HL-60/S4 treated with phorbol 12-myristate 13-acetate at 8.2 ng/mL for 4 days and 3 days (cell line): Measurements from ENCODE around the gene ZMYND8.
"Not testable (repeated sequence)": the region's sequence is repeated elsewhere in the genome, so short reads cannot be mapped to it uniquely, and the experiment has no call there.

Experiments used
- in situ Hi-C: fragments of 300-500 bp; cut with MboI; formaldehyde crosslinking; loops from 2 replicates; pipeline ENCODE4 v1.15.0; 2022; ENCODE audit warnings: low sequenced_read_pairs

The ZMYND8 gene

DNA sequence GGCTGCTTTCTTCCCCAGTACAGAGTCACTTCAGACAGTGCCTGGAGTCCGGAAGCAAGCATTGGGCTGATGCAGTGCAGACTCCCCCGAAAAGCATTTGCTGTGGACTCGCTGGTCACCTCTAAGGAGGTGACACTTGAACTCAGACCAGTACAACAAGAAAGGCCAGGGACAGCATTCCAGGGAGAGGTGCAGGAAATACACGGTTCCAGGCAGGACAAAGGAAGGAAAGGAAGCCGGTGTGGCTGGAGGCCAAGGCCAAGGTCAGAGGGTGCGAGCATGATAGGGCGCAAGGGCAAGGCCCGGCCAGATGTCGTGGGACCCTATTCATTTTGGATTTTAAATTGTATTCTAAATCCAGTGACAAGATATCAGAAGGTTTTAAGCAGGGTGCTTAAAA, 160.9 kb downstream of the ZMYND8 start:
- in situ Hi-C loops = no loop called here

DNA sequence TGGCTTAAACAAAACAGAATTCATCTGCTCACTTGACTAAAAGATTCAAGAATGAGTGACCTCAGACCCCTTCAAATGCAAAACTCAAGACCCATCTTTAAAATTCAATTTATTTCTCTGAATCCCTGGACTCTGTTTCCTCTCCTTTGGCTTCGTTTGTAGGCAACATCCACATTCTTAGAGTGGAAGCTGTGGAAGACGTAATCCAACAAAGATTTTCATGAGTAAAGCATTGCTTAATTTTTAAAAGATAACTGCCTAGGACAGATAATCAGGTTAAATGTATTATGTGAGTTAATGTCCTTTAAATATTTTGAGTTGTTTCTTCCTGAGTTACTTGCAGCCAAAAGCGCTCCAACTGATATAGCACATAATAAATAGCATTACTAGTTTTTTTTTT, 164.5 kb downstream of the ZMYND8 start:
- in situ Hi-C loops = no loop called here

DNA sequence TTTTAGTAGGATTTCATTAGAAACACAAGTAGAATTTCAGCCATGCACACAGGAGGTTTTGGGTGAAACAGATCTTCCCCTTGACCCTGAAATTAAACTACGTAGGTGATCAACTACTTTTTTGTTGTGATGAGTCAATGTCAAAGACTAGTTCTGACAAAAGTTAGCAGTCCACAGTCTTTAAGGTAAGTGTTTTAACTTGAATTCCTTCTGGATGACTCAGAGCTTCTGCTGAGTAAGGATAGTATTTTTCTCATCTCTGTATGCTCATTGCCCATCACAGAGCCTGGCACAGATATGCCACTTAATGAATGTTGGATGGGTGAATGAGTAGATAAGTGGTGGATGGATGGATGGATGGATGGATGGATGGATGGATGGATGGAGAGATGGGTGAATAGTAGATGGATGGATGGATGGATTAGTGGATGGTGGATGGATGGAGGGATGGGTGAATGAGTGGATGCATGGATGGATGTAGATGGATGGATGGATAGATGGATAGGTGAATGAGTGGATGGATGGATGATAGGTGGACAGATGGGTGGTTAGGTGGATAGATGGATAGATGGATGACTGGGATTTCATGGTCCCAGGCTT, 165.3 kb downstream of the ZMYND8 start:
- in situ Hi-C loops = no loop called here

- in situ Hi-C loops = no loop called here
Observed at GRCh38 chr20:47189060-47189459, 167.4 kb downstream of the ZMYND8 start.

DNA sequence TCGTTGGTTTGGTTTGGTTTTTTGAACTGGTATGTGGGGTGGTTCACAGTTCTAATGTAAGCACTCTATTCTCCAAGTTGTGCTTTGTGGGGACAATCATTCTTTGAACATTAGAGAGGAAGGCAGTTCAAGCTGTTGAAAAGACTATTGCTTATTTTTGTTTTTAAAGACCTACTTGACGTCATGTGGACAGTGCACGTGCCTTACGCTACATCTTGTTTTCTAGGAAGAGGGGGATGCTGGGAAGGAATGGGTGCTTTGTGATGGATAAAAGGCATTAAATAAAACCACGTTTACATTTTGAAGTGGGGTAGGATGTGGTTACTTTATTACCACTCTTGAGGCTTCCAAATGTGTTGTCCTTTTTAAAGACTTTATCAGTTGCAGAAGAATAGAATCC, 168.0 kb downstream of the ZMYND8 start:
- in situ Hi-C loops = no loop called here

DNA sequence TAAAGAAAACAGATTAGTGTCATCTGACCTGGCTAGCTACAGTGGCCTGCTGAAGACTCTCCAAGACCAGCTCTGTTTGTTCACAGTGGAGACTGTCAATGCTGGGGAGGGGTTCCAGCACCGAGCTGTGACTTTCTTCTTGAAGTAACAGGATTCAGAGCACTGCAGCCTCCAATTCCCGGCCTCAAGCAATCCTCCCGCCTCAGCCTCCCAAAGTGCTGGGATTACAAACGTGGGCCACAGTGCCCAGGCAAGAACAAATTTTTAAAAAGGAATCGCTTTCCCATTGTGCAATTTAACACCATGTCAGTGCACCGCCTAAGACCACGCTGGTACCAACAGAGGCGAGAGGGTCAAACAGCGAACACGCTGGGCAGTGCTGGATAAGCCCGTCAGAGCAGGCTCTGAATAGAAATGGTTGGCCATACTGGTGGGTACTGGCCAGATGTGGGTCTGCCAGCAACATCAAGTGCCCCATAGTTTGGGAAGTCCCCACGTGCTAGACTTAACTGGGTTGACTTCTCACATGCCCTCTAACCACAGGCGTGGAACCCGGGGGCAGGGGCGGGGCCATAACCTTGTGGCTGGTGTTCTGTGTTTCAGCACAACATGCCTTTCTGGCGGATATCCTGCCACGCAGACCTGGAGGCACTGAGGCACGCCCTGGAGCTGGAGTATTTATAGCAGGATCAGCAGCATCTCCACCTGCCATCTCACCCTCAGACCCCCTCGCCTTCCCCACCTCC, 168.9 kb downstream of the ZMYND8 start:
- in situ Hi-C loops = no loop called here

GRCh38 chr20:47183367-47183766, 173.1 kb downstream of the ZMYND8 start:
- in situ Hi-C loops = no loop called here

DNA sequence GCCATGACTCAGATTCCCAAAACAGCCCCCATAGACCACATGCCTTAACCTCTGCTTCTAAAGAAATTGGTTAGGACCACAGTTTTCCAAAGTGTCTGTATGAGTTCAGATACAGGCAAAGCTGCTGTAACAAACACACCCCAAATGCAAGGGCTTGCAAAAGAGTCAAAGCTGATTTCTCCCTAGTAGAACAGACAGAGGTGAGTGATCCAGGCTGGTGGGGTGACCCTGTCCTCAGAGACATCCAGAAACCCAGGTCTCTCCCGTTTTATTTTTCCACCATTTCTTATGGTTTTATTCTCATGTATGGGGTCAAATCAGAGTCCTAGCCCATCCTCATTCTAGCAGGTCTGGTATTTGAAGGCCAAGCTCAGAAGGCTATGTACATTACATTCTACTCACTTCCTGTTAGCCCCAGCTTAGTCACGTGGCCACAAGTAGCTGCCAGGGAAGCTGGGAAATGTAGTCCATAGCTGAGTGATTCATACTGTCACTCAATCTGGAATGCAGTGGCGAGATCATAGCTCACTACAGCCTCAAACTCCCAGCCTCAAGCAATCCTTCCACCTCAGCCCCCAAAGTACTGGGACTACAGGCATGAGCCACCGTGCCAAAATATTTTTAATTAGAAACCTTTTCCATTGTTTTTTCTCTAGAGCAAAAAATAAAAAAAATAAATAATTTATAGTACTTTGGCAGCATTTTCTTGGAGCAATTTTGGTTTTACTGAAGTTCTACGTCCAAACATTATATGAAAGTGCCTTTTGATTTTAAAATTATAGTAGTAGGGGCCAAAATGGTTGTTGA, 175.2 kb downstream of the ZMYND8 start:
- in situ Hi-C loops = no loop called here

DNA sequence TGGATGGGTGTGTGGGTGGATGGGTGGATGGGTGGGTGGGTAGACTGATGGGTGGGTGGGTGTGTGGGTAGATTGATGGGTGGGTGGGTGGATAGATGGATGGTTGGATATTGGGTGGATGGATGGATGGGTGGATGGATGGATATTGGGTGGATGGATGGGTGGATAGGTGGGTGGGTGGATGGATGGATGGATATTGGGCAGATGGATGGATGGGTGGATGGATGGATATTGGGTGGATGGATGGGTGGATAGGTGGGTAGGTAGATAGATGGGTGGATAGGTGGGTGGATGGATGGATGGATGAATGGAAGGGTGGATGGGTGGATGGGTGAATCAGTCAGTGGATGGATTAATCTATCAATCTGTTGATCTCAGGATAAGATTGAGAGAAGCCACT, 177.2 kb downstream of the ZMYND8 start:
- in situ Hi-C loops = no loop called here

GRCh38 chr20:47178851-47179250, 177.6 kb downstream of the ZMYND8 start:
- in situ Hi-C loops = no loop called here

GRCh38 chr20:47178277-47178676, 178.2 kb downstream of the ZMYND8 start:
- in situ Hi-C loops = no loop called here

DNA sequence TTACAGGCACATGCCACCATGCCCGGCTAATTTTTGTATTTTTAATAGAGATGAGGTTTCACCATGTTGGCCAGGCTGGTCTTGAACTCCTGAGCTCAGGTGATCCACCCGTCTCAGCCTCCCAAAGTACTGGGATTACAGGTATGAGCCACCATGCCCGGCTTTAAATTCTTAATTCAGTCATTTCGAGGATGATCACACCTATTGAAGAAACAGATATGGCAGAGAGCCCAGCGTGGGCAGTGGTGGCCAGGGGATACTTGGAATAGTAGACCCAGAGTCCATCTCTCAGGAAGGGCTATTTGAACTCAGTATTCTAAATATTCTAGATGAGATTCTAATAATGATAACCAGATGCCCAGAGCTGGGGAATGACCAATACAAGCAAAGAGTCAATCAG, 180.3 kb downstream of the ZMYND8 start:
- in situ Hi-C loops = not testable (repeated sequence)

DNA sequence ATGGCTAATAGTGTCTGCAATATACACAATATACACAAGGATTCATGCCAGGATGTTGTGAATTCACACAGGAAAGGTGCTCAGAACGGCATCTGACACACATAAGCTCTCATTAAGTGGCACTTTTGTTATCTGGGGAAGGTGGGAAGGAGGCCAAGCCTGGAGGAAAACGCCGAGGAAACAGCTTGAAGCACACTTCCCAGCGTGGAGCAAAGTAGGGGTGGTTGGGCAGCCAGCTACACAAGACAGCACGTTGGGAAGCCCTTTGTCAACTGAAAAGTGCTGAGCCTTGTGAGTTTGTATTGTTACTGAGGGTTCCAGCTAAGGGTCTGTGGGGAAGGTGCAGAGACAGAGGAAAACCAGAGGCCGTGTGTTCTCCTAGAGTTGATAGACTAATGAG, 181.0 kb downstream of the ZMYND8 start:
- in situ Hi-C loops = no loop called here

- in situ Hi-C loops = loop anchor here (25.0 kb wide), 1 partner anchor 412 kb away; no protein-coding TSS in a partner anchor
Observed at GRCh38 chr20:47174456-47175243, 181.8 kb downstream of the ZMYND8 start.

GRCh38 chr20:47173596-47174216, 182.8 kb downstream of the ZMYND8 start:
- in situ Hi-C loops = loop anchor here (25.0 kb wide), 1 partner anchor 411 kb away; no protein-coding TSS in a partner anchor

DNA sequence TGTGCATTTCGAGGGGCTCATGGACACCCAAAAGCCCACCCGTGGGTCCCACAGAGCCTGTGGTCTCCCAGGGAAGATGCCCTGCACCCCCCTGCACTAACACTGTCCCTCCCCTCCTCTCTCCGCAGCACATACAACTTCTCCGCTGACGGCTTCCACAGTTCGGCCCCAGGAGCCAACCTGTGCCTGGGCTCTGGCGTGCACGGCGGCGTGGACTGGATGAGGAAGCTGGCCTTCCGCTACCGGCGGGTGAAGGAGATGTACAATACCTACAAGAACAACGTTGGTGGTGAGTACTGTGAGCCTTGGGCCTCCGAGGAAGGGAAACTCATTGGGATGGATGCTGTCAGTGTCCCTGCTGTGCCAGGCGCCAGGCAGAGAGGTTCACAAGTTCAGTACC, 183.9 kb downstream of the ZMYND8 start:
- in situ Hi-C loops = loop anchor here (25.0 kb wide), 1 partner anchor 410 kb away; no protein-coding TSS in a partner anchor

DNA sequence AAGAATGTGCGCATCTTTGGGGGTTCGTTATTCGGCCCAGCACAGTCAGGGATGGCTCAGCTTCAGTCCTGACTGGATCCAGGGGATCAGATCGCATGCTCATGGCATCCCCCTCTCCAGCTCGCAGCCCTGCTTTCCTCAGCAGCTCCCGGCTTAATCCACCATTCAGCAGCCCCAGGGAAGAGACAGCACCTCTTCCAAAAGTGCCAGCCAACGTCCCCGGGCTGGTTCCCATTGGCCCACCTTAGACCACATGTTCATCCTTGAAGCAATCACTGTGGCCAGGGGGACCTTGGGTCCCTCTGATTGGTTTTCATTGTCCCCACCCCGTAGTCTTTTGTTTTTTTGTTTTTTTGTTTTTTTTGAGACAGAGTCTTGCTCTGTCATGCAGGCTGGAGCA, 188.7 kb downstream of the ZMYND8 start:
- in situ Hi-C loops = loop anchor here (25.0 kb wide), 1 partner anchor 406 kb away; no protein-coding TSS in a partner anchor

- in situ Hi-C loops = loop anchor here (25.0 kb wide), 1 partner anchor 403 kb away; no protein-coding TSS in a partner anchor
Observed at GRCh38 chr20:47165376-47165865, 191.1 kb downstream of the ZMYND8 start.

- in situ Hi-C loops = loop anchor here (25.0 kb wide), 1 partner anchor 402 kb away; no protein-coding TSS in a partner anchor
Observed at GRCh38 chr20:47164140-47164539, 192.4 kb downstream of the ZMYND8 start.

DNA sequence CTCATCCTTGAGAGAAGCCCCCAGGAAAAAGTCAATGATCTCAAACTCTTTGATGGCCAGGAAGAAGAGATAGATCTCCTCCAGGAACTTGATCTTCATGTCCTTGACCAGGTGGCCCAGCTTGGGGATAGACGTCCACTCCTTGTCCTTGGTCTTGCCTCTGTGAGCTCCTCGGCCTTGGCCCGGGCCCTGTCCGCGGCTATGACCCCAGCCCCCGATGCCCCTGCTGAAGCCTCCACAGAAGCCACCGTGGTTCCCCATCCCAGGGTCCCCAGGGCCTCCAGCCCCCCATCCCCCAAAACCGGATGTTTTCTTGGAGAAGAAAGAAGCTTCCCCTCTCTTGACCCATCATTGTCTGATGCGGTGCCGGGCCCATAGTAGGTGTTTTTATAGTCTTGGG, 195.1 kb downstream of the ZMYND8 start:
- in situ Hi-C loops = loop anchor here (25.0 kb wide), 1 partner anchor 399 kb away; no protein-coding TSS in a partner anchor
